Stimulated activated CD8-positive, alpha-beta memory T cell treated with anti-CD3 and anti-CD28 coated beads, Interleukin-7, amount 100 ng/mL, for 1 hour (primary cell): ENCODE data around the gene TNFAIP3.
"Not testable (repeated sequence)": the region's sequence is repeated elsewhere in the genome, so short reads cannot be mapped to it uniquely, and the experiment has no call there.

Source experiments
- DNase-seq, 2 donors: peaks; one replicate each; pipeline ENCODE4 v3.0.0-alpha.2; 2020; ENCODE audit warnings: low read depth in 2 of 2

The TNFAIP3 gene

DNA sequence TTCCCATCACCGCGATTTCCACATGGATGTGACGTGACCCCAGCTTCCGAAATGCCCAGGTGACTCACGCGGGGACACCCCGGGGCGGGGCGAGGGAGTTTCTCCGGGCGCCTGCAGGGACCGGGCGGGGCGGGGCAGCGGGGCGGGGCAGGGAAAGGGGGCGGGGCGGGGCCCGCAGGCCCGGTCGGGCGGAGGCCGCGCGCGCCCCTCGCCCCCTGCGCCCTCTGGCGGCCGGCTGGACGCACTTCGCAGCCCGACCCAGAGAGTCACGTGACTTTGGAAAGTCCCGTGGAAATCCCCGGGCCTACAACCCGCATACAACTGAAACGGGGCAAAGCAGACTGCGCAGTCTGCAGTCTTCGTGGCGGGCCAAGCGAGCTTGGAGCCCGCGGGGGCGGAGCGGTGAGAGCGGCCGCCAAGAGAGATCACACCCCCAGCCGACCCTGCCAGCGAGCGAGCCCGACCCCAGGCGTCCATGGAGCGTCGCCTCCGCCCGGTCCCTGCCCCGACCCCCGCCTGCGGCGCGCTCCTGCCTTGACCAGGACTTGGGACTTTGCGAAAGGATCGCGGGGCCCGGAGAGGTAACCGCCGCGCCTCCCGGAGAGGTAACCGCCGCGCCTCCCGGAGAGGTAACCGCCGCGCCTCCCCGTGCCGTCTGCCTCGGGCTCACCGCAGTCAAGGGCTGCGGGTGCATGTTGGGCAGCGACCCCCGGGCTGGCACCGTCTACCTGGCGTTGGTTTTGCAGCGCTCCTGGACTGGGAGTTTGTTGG is at the start of gene TNFAIP3:
TNFAIP3 (plus strand) TSS at position 346 of the 771 bp plus-strand sequence. CDS start 3,969 bp downstream, outside the sequence.
- DNase-seq, result peak; percentile 90

DNA sequence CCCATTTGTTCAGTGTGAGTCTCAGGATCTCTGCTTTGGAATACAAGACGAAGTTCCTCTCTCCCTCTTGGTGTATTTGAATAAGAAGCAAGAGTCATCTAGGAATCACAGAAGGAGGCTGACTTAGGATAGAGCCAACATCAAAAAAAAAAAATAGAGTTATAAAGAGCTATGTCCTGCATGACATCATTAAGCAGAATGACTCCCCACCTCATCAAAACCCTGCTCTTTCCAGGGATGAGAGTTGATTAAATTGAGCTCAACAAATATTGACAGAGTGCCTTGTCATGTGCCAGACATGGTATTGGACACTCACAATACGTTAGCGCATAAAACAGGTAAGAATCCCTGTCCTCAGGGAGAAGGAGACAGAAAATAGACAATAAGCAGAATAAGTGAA is 48.6 kb upstream of the TNFAIP3 start:
- no peak for DNase-seq

- no peak for DNase-seq
These were observed 47.3 kb upstream of the TNFAIP3 start for GRCh38 chr6:137819740-137820139.

GRCh38 chr6:137820425-137820824 is 46.6 kb upstream of the TNFAIP3 start:
- no peak for DNase-seq

GRCh38 chr6:137820952-137821351 is 46.1 kb upstream of the TNFAIP3 start:
- DNase-seq, result no peak

DNA sequence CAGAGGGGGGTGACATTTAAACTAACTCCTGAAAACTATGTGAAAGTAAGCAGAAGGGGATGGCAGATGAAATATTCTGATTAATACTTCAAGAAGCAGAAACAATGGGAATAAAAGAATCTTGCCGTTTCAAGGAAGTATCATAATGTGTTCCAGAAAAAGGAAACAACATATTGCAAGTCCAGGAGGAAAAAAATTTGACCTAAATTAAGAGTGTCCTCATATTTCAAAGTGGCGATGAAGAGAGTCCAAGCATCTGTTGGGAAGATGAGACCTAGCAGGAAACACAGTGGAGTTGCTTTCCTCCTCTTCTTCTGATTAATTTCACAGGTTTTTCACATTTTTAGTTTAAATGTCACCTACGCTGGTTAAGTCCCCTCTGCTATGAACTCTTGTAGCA is 45.6 kb upstream of the TNFAIP3 start:
- no peak for DNase-seq

- DNase-seq, result peak; percentile 36 to 55
These were observed 43.1 kb upstream of the TNFAIP3 start for GRCh38 chr6:137823826-137824555.

DNA sequence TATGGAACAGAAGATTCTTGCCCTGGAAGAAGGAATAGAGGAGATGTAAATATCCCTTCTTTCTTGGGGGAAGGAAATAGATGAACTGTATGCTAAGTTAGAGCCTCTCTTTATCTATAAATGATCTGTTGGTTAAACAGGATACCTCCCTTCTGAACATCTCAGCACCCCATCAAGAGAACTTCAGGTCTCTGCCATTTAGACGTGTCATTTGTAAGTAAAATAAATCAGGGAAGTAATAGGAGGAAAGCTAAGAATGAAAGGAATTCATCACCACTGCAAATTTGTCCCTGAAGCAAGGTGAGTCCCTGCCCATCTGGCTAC is 42.5 kb upstream of the TNFAIP3 start:
- DNase-seq, result no peak

GRCh38 chr6:137824896-137825295 is 42.2 kb upstream of the TNFAIP3 start:
- DNase-seq, result no peak

GRCh38 chr6:137827411-137827940 is 39.6 kb upstream of the TNFAIP3 start:
- DNase-seq, result no peak

GRCh38 chr6:137827977-137828810 is 38.9 kb upstream of the TNFAIP3 start:
- DNase-seq, result no peak

DNA sequence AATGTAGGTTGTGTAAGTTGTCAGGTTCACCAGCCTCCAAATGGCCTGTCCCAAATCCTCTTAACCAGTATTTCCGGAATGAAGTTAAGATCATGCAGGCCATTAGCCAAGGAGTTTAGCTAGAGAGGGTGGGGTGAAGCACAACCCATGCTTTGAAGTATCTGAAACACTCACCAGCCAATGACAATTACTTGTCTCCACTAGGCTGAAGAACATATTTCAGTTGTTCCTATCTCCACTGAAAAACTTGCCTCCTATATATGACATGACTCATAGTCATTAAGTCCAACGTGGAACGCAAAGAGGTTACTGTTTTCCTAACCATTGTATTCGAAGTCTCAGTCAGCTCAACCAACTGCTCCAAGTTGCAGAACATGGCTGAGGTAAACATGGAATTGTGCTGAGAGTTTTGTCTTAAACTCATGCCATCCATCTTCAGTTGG is 37.4 kb upstream of the TNFAIP3 start:
- DNase-seq, result no peak

- DNase-seq, result no peak
These were observed 36.5 kb upstream of the TNFAIP3 start for GRCh38 chr6:137830511-137830911.

DNA sequence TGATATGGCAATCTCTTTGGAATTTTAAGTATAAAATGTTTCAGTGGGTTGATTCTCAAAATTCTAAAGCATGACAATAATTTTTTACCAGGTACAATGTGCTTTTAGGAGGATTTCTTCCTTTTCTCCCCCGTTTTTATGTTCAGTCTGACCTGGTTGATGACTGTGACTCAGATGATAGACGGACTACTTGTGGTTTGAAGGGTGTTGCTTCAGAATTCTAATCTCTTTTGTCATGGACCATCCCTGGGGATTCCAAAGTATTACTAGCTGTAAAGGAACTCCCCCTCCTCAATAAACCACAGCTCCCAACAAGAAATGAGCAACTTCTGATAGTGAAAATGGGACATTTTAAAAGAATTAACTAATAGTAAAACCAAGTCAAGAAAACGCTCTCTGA is 34.9 kb upstream of the TNFAIP3 start:
- DNase-seq, result no peak

DNA sequence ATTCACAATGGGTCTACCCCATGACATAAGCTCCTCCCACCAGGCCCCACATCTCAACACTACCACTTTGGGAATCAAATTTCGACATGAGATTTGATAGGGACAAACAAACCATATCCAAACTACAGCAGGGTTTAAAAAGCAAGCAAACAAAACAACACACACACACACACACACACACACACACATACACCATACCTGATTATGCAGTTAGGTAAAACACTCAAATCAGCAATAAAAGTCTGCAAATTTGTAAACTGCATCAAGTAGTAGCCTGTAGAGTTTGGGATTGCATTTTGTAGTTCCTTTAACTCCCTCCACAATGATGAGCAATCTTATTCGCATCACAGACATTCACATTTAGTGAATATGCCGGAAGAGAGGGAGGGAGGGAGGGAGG is 32.6 kb upstream of the TNFAIP3 start:
- DNase-seq, result no peak

- no peak for DNase-seq
These were observed 30.3 kb upstream of the TNFAIP3 start for GRCh38 chr6:137836788-137837187.

GRCh38 chr6:137838090-137838489 is 29.0 kb upstream of the TNFAIP3 start:
- not testable (repeated sequence) for DNase-seq

- DNase-seq, result not testable (repeated sequence)
These were observed 28.5 kb upstream of the TNFAIP3 start for GRCh38 chr6:137838597-137838996.

- no peak for DNase-seq
These were observed 28.0 kb upstream of the TNFAIP3 start for GRCh38 chr6:137839076-137839475.

DNA sequence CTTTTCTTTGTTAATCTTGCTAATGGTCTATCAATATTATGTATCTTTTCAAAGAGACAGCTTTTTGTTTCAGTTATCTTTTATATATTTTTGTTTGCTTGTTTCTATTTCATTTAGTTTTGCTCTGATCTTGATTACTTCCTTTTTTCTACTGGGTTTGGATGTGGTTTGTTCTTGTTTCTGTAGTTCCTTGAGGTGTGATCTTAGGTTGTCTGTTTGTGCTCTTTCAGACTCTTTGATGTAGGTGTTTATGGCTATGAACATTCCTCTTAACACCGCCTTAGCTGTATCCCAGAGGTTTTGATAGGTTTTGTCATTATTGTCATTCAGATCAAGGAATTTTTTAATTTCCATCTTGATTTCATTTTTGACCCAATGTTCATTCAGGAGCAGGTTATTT is 26.8 kb upstream of the TNFAIP3 start:
- DNase-seq, result no peak

- DNase-seq, result no peak
These were observed 23.8 kb upstream of the TNFAIP3 start for GRCh38 chr6:137843211-137843610.

DNA sequence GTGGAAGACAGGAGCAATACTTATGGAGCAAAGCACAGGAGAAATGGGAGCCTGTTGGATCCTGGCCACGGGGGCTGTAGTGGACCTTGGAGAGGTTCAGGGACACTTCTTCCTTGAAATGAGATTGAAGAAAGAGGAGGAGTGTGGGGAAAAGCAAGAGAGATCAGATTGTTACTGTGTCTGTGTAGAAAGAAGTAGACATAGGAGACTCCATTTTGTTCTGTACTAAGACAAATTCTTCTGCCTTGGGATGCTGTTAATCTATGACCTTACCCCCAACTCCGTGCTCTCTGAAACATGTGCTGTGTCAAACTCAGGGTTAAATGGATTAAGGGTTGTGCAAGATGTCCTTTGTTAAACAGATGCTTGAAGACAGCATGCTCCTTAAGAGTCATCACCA is 22.7 kb upstream of the TNFAIP3 start:
- not testable (repeated sequence) for DNase-seq
